Jurkat, Clone E6-1 (cell line): Measurements from ENCODE around the gene PTPRN2.

Experiments
- DNase-seq: peaks from one replicate; pipeline ENCODE4 v3.0.0-alpha.2; 2011; ENCODE audit warnings: low read depth, low spot score
- H3K4me3 ChIP-seq: 2 replicates; pipeline ENCODE4 v1.5.1; 2011; ENCODE audit warnings: mild to moderate bottlenecking, low read length, control low read depth, moderate library complexity

The PTPRN2 gene

GRCh38 chr7:157864911-157865310 is 722.7 kb downstream of the PTPRN2 start:
- no peak for DNase-seq
- no peak overlapping the region for H3K4me3 ChIP-seq

- DNase-seq: no peak
- no peak overlapping the region for H3K4me3 ChIP-seq
Measured at GRCh38 chr7:157863906-157864810, 723.5 kb downstream of the PTPRN2 start.

- H3K4me3 ChIP-seq: no peak overlapping the region
- no peak for DNase-seq
Measured at GRCh38 chr7:157863176-157863575, 724.4 kb downstream of the PTPRN2 start.

- no peak overlapping the region for H3K4me3 ChIP-seq
- DNase-seq: no peak
Measured at GRCh38 chr7:157862731-157863130, 724.9 kb downstream of the PTPRN2 start.

- H3K4me3 ChIP-seq: no peak overlapping the region
- DNase-seq: no peak
Measured at GRCh38 chr7:157861551-157861950, 726.1 kb downstream of the PTPRN2 start.

- no peak for DNase-seq
- no peak overlapping the region for H3K4me3 ChIP-seq
Measured at GRCh38 chr7:157861031-157861491, 726.6 kb downstream of the PTPRN2 start.

GRCh38 chr7:157860406-157860805 is 727.2 kb downstream of the PTPRN2 start:
- no peak overlapping the region for H3K4me3 ChIP-seq
- no peak for DNase-seq

GRCh38 chr7:157859915-157860314 is 727.7 kb downstream of the PTPRN2 start:
- no peak overlapping the region for H3K4me3 ChIP-seq
- DNase-seq: no peak

GRCh38 chr7:157857578-157858075 is 730.0 kb downstream of the PTPRN2 start:
- no peak for DNase-seq
- H3K4me3 ChIP-seq: no peak overlapping the region

GRCh38 chr7:157856873-157857577 is 730.6 kb downstream of the PTPRN2 start:
- H3K4me3 ChIP-seq: no peak overlapping the region
- DNase-seq: no peak

GRCh38 chr7:157855452-157856213 is 732.0 kb downstream of the PTPRN2 start:
- no peak overlapping the region for H3K4me3 ChIP-seq
- no peak for DNase-seq

GRCh38 chr7:157855016-157855415 is 732.6 kb downstream of the PTPRN2 start:
- no peak overlapping the region for H3K4me3 ChIP-seq
- no peak for DNase-seq

GRCh38 chr7:157854066-157854891 is 733.3 kb downstream of the PTPRN2 start:
- no peak for DNase-seq

GRCh38 chr7:157853789-157854065 is 733.9 kb downstream of the PTPRN2 start:
- DNase-seq: no peak

More at GRCh38 chr7:157854066-157854891, 733.3 kb downstream of the PTPRN2 start:
- H3K4me3 ChIP-seq: no peak overlapping the region

GRCh38 chr7:157853076-157853788 is 734.4 kb downstream of the PTPRN2 start:
- no peak overlapping the region for H3K4me3 ChIP-seq
- no peak for DNase-seq

More at GRCh38 chr7:157853789-157854065, 733.9 kb downstream of the PTPRN2 start:
- H3K4me3 ChIP-seq: no peak overlapping the region

- peak; percentile 87 for DNase-seq
- H3K4me3 ChIP-seq: peak overlapping the region; percentile 44
Measured at GRCh38 chr7:157851501-157852067, 736.0 kb downstream of the PTPRN2 start.

- no peak for DNase-seq
- peak overlapping the region; percentile 44 for H3K4me3 ChIP-seq
Measured at GRCh38 chr7:157850481-157851444, 736.9 kb downstream of the PTPRN2 start.
